ENCODE measurements around the gene GPR18. TPM values are rescaled to one million over a fixed set of nuclear protein-coding genes. Genes with fewer than 3 reads are reported as not detected.
A peak's percentile ranks its signal among the peaks of the same experiment; 100 is the strongest.
"Not testable (repeated sequence)": the region's sequence is repeated elsewhere in the genome, so short reads cannot be mapped to it uniquely, and the experiment has no call there.

Gene GPR18
- total and polyA plus RNA-seq, 7 experiments from 2014 or later: 11.5 to 40.4 (median 27.9) TPM

DNA sequence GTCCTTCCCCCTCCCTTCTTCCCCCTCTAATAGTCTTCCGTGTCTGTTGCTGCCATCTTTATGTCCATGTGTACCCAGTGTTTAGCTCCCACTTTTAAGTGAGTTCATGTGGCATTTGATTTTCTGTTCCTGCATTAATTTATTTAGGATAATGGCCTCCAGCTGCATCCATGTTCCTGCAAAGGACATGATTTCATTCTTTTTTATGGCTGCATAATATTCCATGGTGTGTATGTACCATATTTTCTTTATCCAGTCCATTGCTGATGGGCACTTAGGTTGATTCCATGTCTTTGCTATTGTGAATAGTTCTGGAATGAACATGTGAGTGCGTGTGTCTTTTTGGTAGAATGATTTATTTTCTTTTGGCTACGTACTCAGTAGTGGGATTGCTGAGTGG lies 9.0 kb downstream of the GPR18 start:
- H3K9me3 ChIP-seq (ENCODE audit: control insufficient read depth in 2 of 3, low read length in 3 of 3); ATAC-seq; H3K4me3 ChIP-seq (ENCODE audit: low read length); H3K27ac ChIP-seq (ENCODE audit: low read depth, low read length); intact Hi-C loops (cut with micrococcal nuclease); H3K9me3 Mint-ChIP-seq; CTCF ChIA-PET; DNase-seq; H3K4me3 Mint-ChIP-seq; H3K27me3 Mint-ChIP-seq; H3K27me3 ChIP-seq (ENCODE audit: control insufficient read depth in 2 of 2, insufficient read depth in 2 of 2, low read length in 2 of 2): not testable (repeated sequence)
- Mint-ChIP-seq H3K27ac (peak overlapping the region in 8 of 9 donors; percentile 14 to 89 (median 68)), H3K4me1 (peaks cover 26 to 64% (median 56%) of the 10 kb centered on the region in 7 donors), H3K36me3 (peaks cover 8 to 54% (median 50%) of the 10 kb centered on the region in 5 donors)
- Histone ChIP-seq H3K4me1 (ENCODE audit: control insufficient read depth in 2 of 2, insufficient read depth in 2 of 2, low read length in 2 of 2) (peaks cover 8 to 16% of the 10 kb centered on the region in 2 donors), H3K36me3 (ENCODE audit: control insufficient read depth in 2 of 3, insufficient read depth in 3 of 3, low read length in 3 of 3) (peaks cover 0 to 33% (median 6%) of the 10 kb centered on the region in 3 experiments)
- POLR2A ChIA-PET: interaction anchor here (0.7 to 1.5 kb wide), 3 partner anchors 20 to 42 kb away, joined by 3 to 7 read pairs (median 5); no protein-coding TSS in a partner anchor

DNA sequence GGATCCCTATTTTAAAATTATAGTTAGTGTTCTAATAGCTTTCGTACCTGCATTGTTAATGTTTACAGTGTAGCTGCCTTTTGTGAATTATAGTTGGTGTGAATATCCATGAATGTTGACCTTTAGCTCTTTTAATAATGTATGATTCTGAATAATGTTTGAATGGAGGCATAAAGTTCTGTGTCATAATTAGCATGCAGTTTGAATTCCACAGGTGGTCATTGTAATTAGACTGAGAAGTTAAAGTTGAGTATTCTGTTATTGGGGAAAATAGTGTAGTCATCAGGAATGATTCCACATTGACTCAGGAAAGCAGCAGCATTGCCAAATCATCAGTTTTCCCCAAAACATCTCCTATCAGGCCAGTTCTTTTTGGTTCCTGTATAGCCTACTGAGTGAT lies 12.1 kb downstream of the GPR18 start:
- DNase-seq (no peak), ATAC-seq (no peak)
- H3K9me3 Mint-ChIP-seq: peaks cover 0 to 9% (median 0%) of the 10 kb centered on the region in 11 donors
- peak overlapping the region; percentile 2 for H3K27ac ChIP-seq (ENCODE audit: low read depth, low read length)
- peaks cover 0 to 25% (median 4%) of the 10 kb centered on the region in 3 experiments for H3K36me3 ChIP-seq (ENCODE audit: control insufficient read depth in 2 of 3, insufficient read depth in 3 of 3, low read length in 3 of 3)
- H3K4me3 Mint-ChIP-seq: no peak overlapping the region
- H3K27me3 ChIP-seq (ENCODE audit: control insufficient read depth in 2 of 2, insufficient read depth in 2 of 2, low read length in 2 of 2): no peaks in the 10 kb centered on the region
- no peak overlapping the region for H3K4me3 ChIP-seq (ENCODE audit: low read length)
- H3K9me3 ChIP-seq (ENCODE audit: control insufficient read depth in 2 of 3, low read length in 3 of 3): no peaks in the 10 kb centered on the region
- CTCF ChIA-PET: interaction anchor here (0.7 to 1.2 kb wide), 2 partner anchors 24 to 43 kb away, joined by 3 to 5 read pairs; no protein-coding TSS in a partner anchor
- H3K27ac Mint-ChIP-seq: peak overlapping the region in 8 of 9 donors; percentile 19 to 85 (median 66)
- H3K27me3 Mint-ChIP-seq: no peaks in the 10 kb centered on the region
- peaks cover 15 to 51% (median 45%) of the 10 kb centered on the region in 7 donors for H3K4me1 Mint-ChIP-seq
- intact Hi-C loops (cut with micrococcal nuclease): no loop called here
- peaks cover 0 to 4% of the 10 kb centered on the region in 2 donors for H3K4me1 ChIP-seq (ENCODE audit: control insufficient read depth in 2 of 2, insufficient read depth in 2 of 2, low read length in 2 of 2)
- peaks cover 12 to 56% (median 49%) of the 10 kb centered on the region in 5 donors for H3K36me3 Mint-ChIP-seq
- POLR2A ChIA-PET: interaction anchor here (0.9 to 3.5 kb wide), 4 partner anchors 9 to 40 kb away, joined by 3 to 23 read pairs (median 5); partner anchors contain the start of gene GPR18

DNA sequence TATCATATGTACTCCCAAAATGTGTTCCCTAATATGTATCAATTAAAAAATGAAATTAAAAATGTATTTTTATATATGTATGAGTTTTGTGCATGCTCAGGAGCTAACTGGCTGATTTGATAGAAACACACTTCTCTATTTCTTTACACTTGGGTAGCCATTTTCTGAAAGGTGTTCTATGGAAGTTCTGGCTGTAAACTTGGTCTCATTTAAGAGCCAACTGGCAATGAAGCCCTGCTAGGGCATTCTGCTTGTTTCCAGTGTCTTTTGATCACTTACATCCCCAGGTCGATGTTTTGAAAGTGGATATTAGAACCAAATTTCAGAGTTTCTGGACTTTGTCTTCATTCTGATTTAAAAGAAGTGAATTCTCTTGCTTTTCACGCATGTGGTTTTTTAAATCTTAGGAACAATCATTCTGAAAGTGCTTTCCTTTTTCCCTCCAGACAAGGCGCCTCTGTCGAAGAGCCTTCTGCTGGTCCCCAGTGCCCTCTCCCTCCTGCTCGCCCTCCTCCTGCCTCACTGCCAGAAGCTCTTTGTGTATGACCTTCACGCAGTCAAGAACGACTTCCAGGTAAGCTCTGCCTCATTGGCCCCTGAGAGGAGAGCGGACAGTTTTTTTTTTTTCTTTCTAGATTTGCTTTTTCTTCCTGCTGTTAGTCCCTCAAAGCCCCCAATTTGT lies 20.1 kb downstream of the GPR18 start:
- Histone ChIP-seq H3K36me3 (ENCODE audit: control insufficient read depth in 2 of 3, insufficient read depth in 3 of 3, low read length in 3 of 3) (peaks cover 0 to 19% (median 7%) of the 10 kb centered on the region in 3 experiments), H3K27me3 (ENCODE audit: control insufficient read depth in 2 of 2, insufficient read depth in 2 of 2, low read length in 2 of 2) (no peaks in the 10 kb centered on the region), H3K4me1 (ENCODE audit: control insufficient read depth in 2 of 2, insufficient read depth in 2 of 2, low read length in 2 of 2) (peaks cover 11 to 20% of the 10 kb centered on the region in 2 donors), H3K4me3 (ENCODE audit: low read length) (peak overlapping the region; percentile 26), H3K27ac (ENCODE audit: low read depth, low read length) (peak overlapping the region; percentile 81), H3K9me3 (ENCODE audit: control insufficient read depth in 2 of 3, low read length in 3 of 3) (no peaks in the 10 kb centered on the region)
- peak overlapping the region; percentile 74 to 95 (median 85) for H3K4me3 Mint-ChIP-seq
- H3K27ac Mint-ChIP-seq: peak overlapping the region; percentile 86 to 100 (median 97)
- DNase-seq: peak in 4 of 9 donors; percentile 19 to 40 (median 30)
- no peaks in the 10 kb centered on the region for H3K27me3 Mint-ChIP-seq
- ChIA-PET CTCF (interaction anchor here (0.7 to 1.6 kb wide), 5 partner anchors 10 to 62 kb away, joined by 3 to 5 read pairs (median 3); no protein-coding TSS in a partner anchor), POLR2A (interaction anchor here (0.6 to 2.4 kb wide), 15 partner anchors 8 to 71 kb away, joined by 3 to 13 read pairs (median 4); partner anchors contain the start of genes GPR18 and UBAC2)
- H3K4me1 Mint-ChIP-seq: peaks cover 35 to 81% (median 72%) of the 10 kb centered on the region in 7 donors
- peaks cover 0 to 2% (median 0%) of the 10 kb centered on the region in 11 donors for H3K9me3 Mint-ChIP-seq
- peak; percentile 74 for ATAC-seq
- peaks cover 13 to 43% (median 34%) of the 10 kb centered on the region in 5 donors for H3K36me3 Mint-ChIP-seq
- intact Hi-C loops (cut with micrococcal nuclease): loop anchor here (1.0 to 2.0 kb wide), 6 partner anchors 9 to 37 kb away; partner anchors contain the start of genes GPR18 (in 2 of the 2) and UBAC2 (in 1 of the 2)

DNA sequence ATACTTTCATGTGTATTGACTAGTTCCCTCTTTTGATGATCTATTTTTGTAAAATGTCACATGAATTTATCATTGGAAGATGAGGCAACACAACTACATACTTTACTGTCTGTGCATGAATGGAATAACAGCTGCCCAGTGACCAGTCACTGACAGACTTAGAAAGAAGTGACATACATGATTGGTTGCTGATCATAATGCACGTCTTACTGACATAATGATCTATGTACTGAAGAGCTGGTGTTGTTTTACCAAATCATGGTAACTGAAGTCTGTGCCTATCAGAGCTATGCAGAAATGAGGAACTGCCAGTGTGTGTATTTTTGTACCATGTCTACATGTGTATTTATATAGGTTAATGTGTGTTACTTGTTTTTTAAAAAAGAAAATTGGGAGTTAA lies 26.5 kb downstream of the GPR18 start:
- Histone ChIP-seq H3K27ac (ENCODE audit: low read depth, low read length) (no peak overlapping the region), H3K4me1 (ENCODE audit: control insufficient read depth in 2 of 2, insufficient read depth in 2 of 2, low read length in 2 of 2) (peaks cover 34 to 40% of the 10 kb centered on the region in 2 donors), H3K27me3 (ENCODE audit: control insufficient read depth in 2 of 2, insufficient read depth in 2 of 2, low read length in 2 of 2) (no peaks in the 10 kb centered on the region), H3K4me3 (ENCODE audit: low read length) (no peak overlapping the region), H3K36me3 (ENCODE audit: control insufficient read depth in 2 of 3, insufficient read depth in 3 of 3, low read length in 3 of 3) (no peaks in the 10 kb centered on the region), H3K9me3 (ENCODE audit: control insufficient read depth in 2 of 3, low read length in 3 of 3) (no peaks in the 10 kb centered on the region)
- Mint-ChIP-seq H3K36me3 (peaks cover 3 to 29% (median 24%) of the 10 kb centered on the region in 5 donors), H3K27ac (peak overlapping the region in 8 of 9 donors; percentile 1 to 86 (median 72)), H3K9me3 (no peaks in the 10 kb centered on the region), H3K4me1 (peaks cover 47 to 87% (median 66%) of the 10 kb centered on the region in 7 donors), H3K27me3 (no peaks in the 10 kb centered on the region), H3K4me3 (peak overlapping the region in 8 of 10 donors; percentile 2 to 59 (median 43))
- CTCF ChIA-PET: interaction anchor here (1.1 to 1.9 kb wide), 7 partner anchors 10 to 38 kb away, joined by 3 to 6 read pairs (median 4); partner anchors contain the start of gene UBAC2
- intact Hi-C loops (cut with micrococcal nuclease): no loop called here
- ATAC-seq (peak; percentile 81), DNase-seq (no peak)
- POLR2A ChIA-PET: interaction anchor here (0.6 to 4.6 kb wide), 8 partner anchors 9 to 185 kb away, joined by 4 to 28 read pairs (median 8); partner anchors contain the start of genes GPR18 and UBAC2

DNA sequence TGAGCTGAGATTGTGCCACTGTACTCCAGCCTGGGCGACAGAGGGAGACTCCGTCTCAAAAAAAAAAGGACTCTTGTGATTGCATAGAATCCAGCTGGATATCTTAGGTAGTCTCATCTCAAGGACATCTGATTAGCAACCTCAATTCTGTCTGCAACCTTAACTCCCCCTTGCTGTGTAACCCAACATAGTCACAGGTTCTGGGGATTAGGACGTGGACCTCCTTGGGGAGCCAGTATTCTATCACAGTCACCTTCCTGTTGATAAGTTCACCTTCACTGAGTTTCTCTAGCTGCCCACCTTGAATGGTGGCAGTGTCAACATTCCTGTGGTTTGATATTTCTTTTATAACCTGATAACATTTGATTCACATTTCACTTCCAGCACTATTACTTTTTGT lies 27.2 kb downstream of the GPR18 start:
- peaks cover 3 to 37% (median 31%) of the 10 kb centered on the region in 5 donors for H3K36me3 Mint-ChIP-seq
- ATAC-seq (no peak), DNase-seq (no peak)
- no peaks in the 10 kb centered on the region for H3K36me3 ChIP-seq (ENCODE audit: control insufficient read depth in 2 of 3, insufficient read depth in 3 of 3, low read length in 3 of 3)
- POLR2A ChIA-PET: interaction anchor here (0.6 to 4.6 kb wide), 10 partner anchors 10 to 185 kb away, joined by 3 to 28 read pairs (median 6); partner anchors contain the start of genes GPR18 and UBAC2
- CTCF ChIA-PET: interaction anchor here (0.6 to 1.9 kb wide), 8 partner anchors 10 to 478 kb away, joined by 3 to 8 read pairs (median 4); no protein-coding TSS in a partner anchor
- H3K27ac ChIP-seq (ENCODE audit: low read depth, low read length): no peak overlapping the region
- H3K4me3 Mint-ChIP-seq: peak overlapping the region in 2 of 10 donors; percentile 15 to 30
- peaks cover 51 to 87% (median 68%) of the 10 kb centered on the region in 7 donors for H3K4me1 Mint-ChIP-seq
- peak overlapping the region in 5 of 9 donors; percentile 1 to 78 (median 42) for H3K27ac Mint-ChIP-seq
- H3K9me3 Mint-ChIP-seq: no peaks in the 10 kb centered on the region
- no peak overlapping the region for H3K4me3 ChIP-seq (ENCODE audit: low read length)
- intact Hi-C loops (cut with micrococcal nuclease): no loop called here
- H3K27me3 ChIP-seq (ENCODE audit: control insufficient read depth in 2 of 2, insufficient read depth in 2 of 2, low read length in 2 of 2): no peaks in the 10 kb centered on the region
- no peaks in the 10 kb centered on the region for H3K27me3 Mint-ChIP-seq
- H3K9me3 ChIP-seq (ENCODE audit: control insufficient read depth in 2 of 3, low read length in 3 of 3): no peaks in the 10 kb centered on the region
- peaks cover 41 to 47% of the 10 kb centered on the region in 2 donors for H3K4me1 ChIP-seq (ENCODE audit: control insufficient read depth in 2 of 2, insufficient read depth in 2 of 2, low read length in 2 of 2)

DNA sequence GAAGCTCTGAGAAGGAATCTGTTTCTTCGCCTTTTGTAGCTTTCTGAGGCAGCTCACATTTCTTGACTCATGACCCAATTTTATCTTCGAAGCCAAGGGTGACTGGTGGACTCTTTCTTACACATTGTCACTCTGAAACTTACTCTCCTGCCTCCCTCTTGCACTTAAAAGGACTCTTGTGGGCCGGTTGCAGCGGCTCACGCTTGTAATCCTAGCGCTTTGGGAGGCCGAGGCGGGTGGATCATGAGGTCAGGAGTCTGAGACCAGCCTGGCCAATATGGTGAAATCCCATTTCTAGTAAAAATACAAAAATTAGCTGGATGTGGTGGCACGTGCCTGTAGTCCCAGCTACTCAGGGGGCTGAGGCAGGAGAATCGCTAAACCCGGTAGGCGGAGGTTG lies 27.6 kb downstream of the GPR18 start:
- H3K27ac ChIP-seq (ENCODE audit: low read depth, low read length); H3K27me3 Mint-ChIP-seq; ATAC-seq; intact Hi-C loops (cut with micrococcal nuclease); H3K36me3 ChIP-seq (ENCODE audit: control insufficient read depth in 2 of 3, insufficient read depth in 3 of 3, low read length in 3 of 3); DNase-seq; H3K27me3 ChIP-seq (ENCODE audit: control insufficient read depth in 2 of 2, insufficient read depth in 2 of 2, low read length in 2 of 2); H3K9me3 ChIP-seq (ENCODE audit: control insufficient read depth in 2 of 3, low read length in 3 of 3); H3K4me3 ChIP-seq (ENCODE audit: low read length); H3K9me3 Mint-ChIP-seq: not testable (repeated sequence)
- Mint-ChIP-seq H3K36me3 (peaks cover 3 to 37% (median 34%) of the 10 kb centered on the region in 5 donors), H3K27ac (peak overlapping the region in 3 of 9 donors; percentile 28 to 78 (median 32)), H3K4me1 (peaks cover 52 to 87% (median 69%) of the 10 kb centered on the region in 7 donors), H3K4me3 (peak overlapping the region in 3 of 10 donors; percentile 15 to 34 (median 30))
- H3K4me1 ChIP-seq (ENCODE audit: control insufficient read depth in 2 of 2, insufficient read depth in 2 of 2, low read length in 2 of 2): peaks cover 45 to 51% of the 10 kb centered on the region in 2 donors
- ChIA-PET POLR2A (interaction anchor here (1.0 to 4.6 kb wide), 6 partner anchors 9 to 30 kb away, joined by 3 to 28 read pairs (median 8); partner anchors contain the start of gene UBAC2), CTCF (interaction anchor here (0.6 to 1.9 kb wide), 5 partner anchors 9 to 478 kb away, joined by 3 to 8 read pairs (median 4); no protein-coding TSS in a partner anchor)
